Hepatocyte (in vitro differentiated cells): ENCODE measurements around the gene MECR. TPM values are rescaled to one million over a fixed set of nuclear protein-coding genes. Genes with fewer than 3 reads are reported as not detected.

Experiments used
- DNase-seq: peaks from one replicate; pipeline ENCODE4 v3.0.0-alpha.2; 2016; ENCODE audit warnings: low spot score
- H2AFZ ChIP-seq: fragments of 200-600 bp; sonication (generic); 2 replicates; pipeline ENCODE4 v1.6.0; 2016; ENCODE audit warnings: antibody characterized with exemption, mild to moderate bottlenecking
- H3K27ac ChIP-seq: fragments of 200-600 bp; sonication (generic); 2 replicates; pipeline ENCODE4 v1.5.1; 2016; ENCODE audit warnings: mild to moderate bottlenecking
- H3K27me3 ChIP-seq: fragments of 200-600 bp; sonication (generic); 2 replicates; pipeline ENCODE4 v1.6.1; 2016
- H3K36me3 ChIP-seq: fragments of 200-600 bp; sonication (generic); replicated peaks from 2 replicates; pipeline ENCODE4 v1.5.1; 2016; ENCODE audit warnings: low read depth; ENCODE audit not compliant: insufficient read depth
- H3K4me1 ChIP-seq: fragments of 200-600 bp; sonication (generic); 2 replicates; pipeline ENCODE4 v1.5.1; 2016; ENCODE audit warnings: mild to moderate bottlenecking, moderate library complexity; ENCODE audit not compliant: insufficient read depth
- H3K4me2 ChIP-seq: fragments of 200-600 bp; sonication (generic); 2 replicates; pipeline ENCODE4 v1.6.0; 2016
- H3K4me3 ChIP-seq: fragments of 200-600 bp; sonication (generic); 2 replicates; pipeline ENCODE4 v1.5.1; 2016; ENCODE audit warnings: mild to moderate bottlenecking
- H3K79me2 ChIP-seq: fragments of 200-600 bp; sonication (generic); 2 replicates; pipeline ENCODE4 v1.6.0; 2017; ENCODE audit warnings: mild to moderate bottlenecking
- H3K9me2 ChIP-seq: fragments of 200-600 bp; sonication (generic); replicated peaks from 2 replicates; pipeline ENCODE4 v1.6.0; 2017; ENCODE audit warnings: mild to moderate bottlenecking; ENCODE audit not compliant: insufficient read depth
- H3K9me3 ChIP-seq: fragments of 200-600 bp; sonication (generic); 2 replicates; pipeline ENCODE4 v1.5.1; 2016; ENCODE audit warnings: low read depth, mild to moderate bottlenecking
- H4K20me1 ChIP-seq: fragments of 200-600 bp; sonication (generic); 2 replicates; pipeline ENCODE4 v1.6.0; 2016; ENCODE audit warnings: mild to moderate bottlenecking; ENCODE audit not compliant: insufficient read depth, poor library complexity, severe bottlenecking
- EZH2 ChIP-seq: fragments of 200-600 bp; sonication (generic); IDR thresholded peaks from 2 replicates; pipeline ENCODE4 v1.6.1; 2016; ENCODE audit warnings: antibody characterized with exemption, mild to moderate bottlenecking, borderline replicate concordance
- EZH2phosphoT487 ChIP-seq: fragments of 200-600 bp; sonication (generic); IDR thresholded peaks from one replicate; pipeline ENCODE4 v1.6.1; 2018; ENCODE audit warnings: antibody characterized with exemption, mild to moderate bottlenecking, low read depth, moderate library complexity; ENCODE audit not compliant: unreplicated experiment, severe bottlenecking
- WGBS: methylation state at CpG from one replicate; pipeline ENCODE4 v1.1.6; 2016; ENCODE audit warnings: low lambda C conversion rate; ENCODE audit errors: missing lambda C conversion rate; 5-methylcytosine and 5-hydroxymethylcytosine counted together
- polyA plus RNA-seq: library from polyadenylated mRNA; unstranded; fragments of >200 nt; fragmentation: Nextera tagmentation; extraction: Ambion mirVana; gene quantifications from 2 replicates; pipeline ENCODE4 v1.2.1, GENCODE V29; 2016
- total RNA-seq: library from RNA; depleted of rRNA; stranded (reverse); fragments of >200 nt; gene quantifications from 2 replicates; pipeline ENCODE4 v1.2.3, GENCODE V29; 2014
- TF ChIP-seq, protein P1 (sequence below): fragments of 200-600 bp; sonication (generic); IDR thresholded peaks from 2 replicates; pipeline ENCODE4 v1.5.1; 2016; ENCODE audit warnings: antibody characterized with exemption, mild to moderate bottlenecking; ENCODE audit not compliant: poor library complexity

The MECR gene
- total and polyA plus RNA-seq, 2 experiments from 2014 or later = 14.2 to 35.2 TPM

DNA sequence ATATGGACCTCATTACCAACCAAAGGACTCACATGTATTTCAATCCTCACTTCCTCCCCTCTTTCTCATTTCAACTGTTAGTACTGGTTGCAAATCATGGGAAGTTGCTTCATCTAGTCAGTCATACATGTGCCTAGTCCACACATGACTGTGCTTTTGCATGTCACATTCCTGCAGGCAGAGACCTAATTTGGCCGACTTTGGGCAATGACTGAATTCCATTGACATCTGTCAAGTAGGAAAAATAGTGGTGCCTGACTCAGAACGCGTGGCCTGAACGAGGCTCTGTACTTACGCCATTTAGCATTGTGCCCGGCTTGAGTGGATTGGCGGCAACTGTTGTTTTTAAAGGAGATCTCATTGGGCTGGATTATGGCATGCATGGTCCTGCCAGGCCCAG, 23.6 kb upstream of the MECR start:
- 93% methylated on average over 7 of the region's 7 CpGs for WGBS
- H3K9me2 ChIP-seq = no peaks in the 10 kb centered on the region
- no peak overlapping the region for H2AFZ ChIP-seq
- DNase-seq = no peak
- no peak overlapping the region for H3K4me2 ChIP-seq
- no peaks in the 10 kb centered on the region for H3K36me3 ChIP-seq
- no peaks in the 10 kb centered on the region for H3K27me3 ChIP-seq
- H3K4me1 ChIP-seq = peaks cover 21% of the 10 kb centered on the region
- TF ChIP-seq EZH2 (no peak), EZH2phosphoT487 (no peak)
- TF ChIP-seq, protein P1, sequence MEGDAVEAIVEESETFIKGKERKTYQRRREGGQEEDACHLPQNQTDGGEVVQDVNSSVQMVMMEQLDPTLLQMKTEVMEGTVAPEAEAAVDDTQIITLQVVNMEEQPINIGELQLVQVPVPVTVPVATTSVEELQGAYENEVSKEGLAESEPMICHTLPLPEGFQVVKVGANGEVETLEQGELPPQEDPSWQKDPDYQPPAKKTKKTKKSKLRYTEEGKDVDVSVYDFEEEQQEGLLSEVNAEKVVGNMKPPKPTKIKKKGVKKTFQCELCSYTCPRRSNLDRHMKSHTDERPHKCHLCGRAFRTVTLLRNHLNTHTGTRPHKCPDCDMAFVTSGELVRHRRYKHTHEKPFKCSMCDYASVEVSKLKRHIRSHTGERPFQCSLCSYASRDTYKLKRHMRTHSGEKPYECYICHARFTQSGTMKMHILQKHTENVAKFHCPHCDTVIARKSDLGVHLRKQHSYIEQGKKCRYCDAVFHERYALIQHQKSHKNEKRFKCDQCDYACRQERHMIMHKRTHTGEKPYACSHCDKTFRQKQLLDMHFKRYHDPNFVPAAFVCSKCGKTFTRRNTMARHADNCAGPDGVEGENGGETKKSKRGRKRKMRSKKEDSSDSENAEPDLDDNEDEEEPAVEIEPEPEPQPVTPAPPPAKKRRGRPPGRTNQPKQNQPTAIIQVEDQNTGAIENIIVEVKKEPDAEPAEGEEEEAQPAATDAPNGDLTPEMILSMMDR = no peak
- peaks cover 10% of the 10 kb centered on the region for H3K79me2 ChIP-seq
- no peaks in the 10 kb centered on the region for H3K9me3 ChIP-seq
- no peak overlapping the region for H3K4me3 ChIP-seq
- H4K20me1 ChIP-seq = peaks cover 4% of the 10 kb centered on the region
- no peak overlapping the region for H3K27ac ChIP-seq

DNA sequence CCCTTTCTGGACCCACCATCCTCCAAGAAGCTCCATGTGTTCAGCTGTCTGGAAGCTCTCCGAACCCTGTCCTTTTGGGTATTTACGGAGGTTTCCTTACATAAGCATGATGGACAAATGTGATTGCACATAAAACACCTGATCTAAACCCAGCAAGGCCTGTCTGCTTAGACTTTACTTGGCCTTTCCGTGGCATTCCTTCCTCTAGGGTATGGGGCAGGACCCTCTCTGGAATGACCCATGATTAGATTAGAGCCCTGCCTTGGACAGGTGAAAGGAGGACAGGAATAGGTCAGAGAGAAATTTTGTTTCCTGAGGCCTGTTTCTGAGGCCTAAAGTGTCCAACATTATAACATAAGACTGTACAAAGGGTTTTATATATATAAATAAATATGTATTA, 22.4 kb upstream of the MECR start:
- no peak for DNase-seq
- no peaks in the 10 kb centered on the region for H3K9me2 ChIP-seq
- WGBS = 76% methylated on average over 3 of the region's 3 CpGs
- H3K27ac ChIP-seq = no peak overlapping the region
- TF ChIP-seq EZH2phosphoT487 = no peak
- TF ChIP-seq EZH2 = no peak
- TF ChIP-seq, protein P1 = no peak
- H3K36me3 ChIP-seq = no peaks in the 10 kb centered on the region
- no peak overlapping the region for H2AFZ ChIP-seq
- H3K4me2 ChIP-seq = no peak overlapping the region
- no peak overlapping the region for H3K4me3 ChIP-seq
- H4K20me1 ChIP-seq = peaks cover 4% of the 10 kb centered on the region
- peaks cover 10% of the 10 kb centered on the region for H3K79me2 ChIP-seq
- no peaks in the 10 kb centered on the region for H3K27me3 ChIP-seq
- H3K9me3 ChIP-seq = no peaks in the 10 kb centered on the region
- peaks cover 27% of the 10 kb centered on the region for H3K4me1 ChIP-seq

DNA sequence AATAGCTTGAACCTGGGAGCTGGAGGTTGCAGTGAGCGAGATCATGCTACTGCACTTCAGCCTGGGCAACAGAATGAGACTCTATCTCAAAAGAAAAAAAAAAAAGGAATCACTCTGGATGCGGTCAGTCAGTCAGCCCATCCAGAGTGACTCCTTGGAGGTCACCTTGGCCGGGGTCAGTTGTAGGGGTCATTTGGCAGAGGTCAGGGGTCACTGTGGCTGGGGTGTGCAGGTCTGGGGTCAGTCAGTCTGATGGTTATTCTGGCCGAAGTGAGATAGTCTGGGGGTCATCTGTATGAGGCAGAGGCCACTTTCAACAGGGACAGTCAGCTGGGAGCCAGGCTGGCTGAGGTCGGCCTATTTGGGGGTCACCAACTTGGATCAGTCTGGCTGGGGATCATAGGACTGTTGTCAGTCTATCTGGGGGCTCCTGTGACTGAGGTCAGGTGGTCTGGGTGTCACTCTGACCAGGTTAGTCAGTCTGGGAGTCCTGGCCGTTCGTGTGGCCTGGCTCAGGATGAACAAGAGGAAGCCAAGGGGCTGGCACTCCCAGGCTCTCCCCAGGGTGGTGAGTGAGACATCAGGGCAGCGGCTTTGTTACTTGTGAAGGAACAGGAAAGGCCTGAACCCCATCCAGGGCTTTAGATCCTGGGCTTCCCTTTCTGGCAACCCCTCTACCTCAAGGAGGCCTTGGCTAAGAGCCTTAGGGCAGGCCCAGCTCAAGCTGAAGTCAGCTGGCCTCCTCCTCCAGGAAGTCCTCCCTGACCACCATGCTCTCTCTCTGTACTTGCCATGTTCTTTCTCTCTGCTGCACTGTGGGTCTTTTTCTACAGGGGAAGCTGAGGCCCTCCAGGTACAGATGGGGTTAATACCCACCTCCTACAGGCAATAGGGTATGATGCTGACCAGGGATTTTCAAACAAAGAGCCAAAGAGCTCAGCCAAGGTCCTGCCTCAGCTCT, 20.7 kb upstream of the MECR start:
- Histone ChIP-seq H3K79me2 (peaks cover 16% of the 10 kb centered on the region), H3K27me3 (no peaks in the 10 kb centered on the region), H3K4me3 (no peak overlapping the region), H2AFZ (no peak overlapping the region), H3K4me2 (no peak overlapping the region), H3K36me3 (no peaks in the 10 kb centered on the region), H3K9me3 (no peaks in the 10 kb centered on the region), H4K20me1 (peaks cover 4% of the 10 kb centered on the region), H3K27ac (no peak overlapping the region), H3K9me2 (no peaks in the 10 kb centered on the region), H3K4me1 (peaks cover 21% of the 10 kb centered on the region)
- TF ChIP-seq EZH2 (no peak), EZH2phosphoT487 (no peak)
- TF ChIP-seq, protein P1 = no peak
- WGBS = 86% methylated on average over 8 of the region's 8 CpGs
- no peak for DNase-seq
